Measurements from ENCODE around the gene COX19. TPM values are rescaled to one million over a fixed set of nuclear protein-coding genes. Genes with fewer than 3 reads are reported as not detected.

The COX19 gene
- total and polyA plus RNA-seq, 2 donors from 2014 or later: 4.8 to 14.7 TPM

- Histone ChIP-seq H3K9me3 (ENCODE audit: control insufficient read depth in 2 of 3, insufficient read depth in 1 of 3, low read length in 3 of 3) (no peaks in the 10 kb centered on the region), H3K4me1 (ENCODE audit: control insufficient read depth in 2 of 3, insufficient read depth in 2 of 3, low read depth in 1 of 3, low read length in 3 of 3) (peaks cover 0 to 2% (median 0%) of the 10 kb centered on the region in 3 donors), H3K9ac (ENCODE audit: low read length in 3 of 3) (no peak overlapping the region), H3K27ac (ENCODE audit: low read depth in 2 of 2, low read length in 2 of 2) (no peak overlapping the region), H3K4me3 (ENCODE audit: low read length in 3 of 3) (no peak overlapping the region), H3K27me3 (ENCODE audit: control insufficient read depth, insufficient read depth, low read length) (no peaks in the 10 kb centered on the region), H3K36me3 (ENCODE audit: control insufficient read depth in 2 of 3, insufficient read depth in 3 of 3, low read length in 3 of 3) (no peaks in the 10 kb centered on the region)
- DNase-seq: peak in 1 of 5 donors; percentile 32
- intact Hi-C loops (cut with DNase I): no loop called here
- no peak for TF ChIP-seq CTCF (IDR thresholded peaks at IDR 0.05; ENCODE audit: borderline replicate concordance, extremely low read depth, insufficient read depth)
- no peak for FAIRE-seq
Observed at GRCh38 chr7:929311-929711, 46.0 kb downstream of the COX19 start.

GRCh38 chr7:927031-927671, 48.2 kb downstream of the COX19 start:
- FAIRE-seq: no peak
- H3K4me3 ChIP-seq (ENCODE audit: low read length in 3 of 3): no peak overlapping the region
- H3K9me3 ChIP-seq (ENCODE audit: control insufficient read depth in 2 of 3, insufficient read depth in 1 of 3, low read length in 3 of 3): no peaks in the 10 kb centered on the region
- no peak for TF ChIP-seq CTCF (IDR thresholded peaks at IDR 0.05; ENCODE audit: borderline replicate concordance, extremely low read depth, insufficient read depth)
- H3K36me3 ChIP-seq (ENCODE audit: control insufficient read depth in 2 of 3, insufficient read depth in 3 of 3, low read length in 3 of 3): no peaks in the 10 kb centered on the region
- H3K27me3 ChIP-seq (ENCODE audit: control insufficient read depth, insufficient read depth, low read length): no peaks in the 10 kb centered on the region
- no peak overlapping the region for H3K9ac ChIP-seq (ENCODE audit: low read length in 3 of 3)
- peak in 2 of 5 donors; percentile 59 to 78 for DNase-seq
- peak overlapping the region in 1 of 2 donors; percentile 22 for H3K27ac ChIP-seq (ENCODE audit: low read depth in 2 of 2, low read length in 2 of 2)
- H3K4me1 ChIP-seq (ENCODE audit: control insufficient read depth in 2 of 3, insufficient read depth in 2 of 3, low read depth in 1 of 3, low read length in 3 of 3): peaks cover 0 to 7% (median 0%) of the 10 kb centered on the region in 3 donors
- intact Hi-C loops (cut with DNase I): no loop called here

GRCh38 chr7:926061-927030, 49.0 kb downstream of the COX19 start:
- peak in 2 of 5 donors; percentile 57 to 74 for DNase-seq
- H3K36me3 ChIP-seq (ENCODE audit: control insufficient read depth in 2 of 3, insufficient read depth in 3 of 3, low read length in 3 of 3): no peaks in the 10 kb centered on the region
- H3K4me1 ChIP-seq (ENCODE audit: control insufficient read depth in 2 of 3, insufficient read depth in 2 of 3, low read depth in 1 of 3, low read length in 3 of 3): peaks cover 0 to 7% (median 0%) of the 10 kb centered on the region in 3 donors
- no peak overlapping the region for H3K4me3 ChIP-seq (ENCODE audit: low read length in 3 of 3)
- no peak for FAIRE-seq
- peak overlapping the region in 1 of 2 donors; percentile 22 for H3K27ac ChIP-seq (ENCODE audit: low read depth in 2 of 2, low read length in 2 of 2)
- intact Hi-C loops (cut with DNase I): no loop called here
- H3K9me3 ChIP-seq (ENCODE audit: control insufficient read depth in 2 of 3, insufficient read depth in 1 of 3, low read length in 3 of 3): no peaks in the 10 kb centered on the region
- H3K9ac ChIP-seq (ENCODE audit: low read length in 3 of 3): no peak overlapping the region
- no peak for TF ChIP-seq CTCF (IDR thresholded peaks at IDR 0.05; ENCODE audit: borderline replicate concordance, extremely low read depth, insufficient read depth)
- no peaks in the 10 kb centered on the region for H3K27me3 ChIP-seq (ENCODE audit: control insufficient read depth, insufficient read depth, low read length)

Data from kidney (tissue), 14 donors.